ENCODE data around the gene DYNC1I1. TPM values are rescaled to one million over a fixed set of nuclear protein-coding genes. Genes with fewer than 3 reads are reported as not detected.

Gene DYNC1I1
- total and polyA plus RNA-seq, 2 donors (not counting 3 experiments of a cell fraction or from before 2014, with no cell fraction given) = 1.8 to 3.6 TPM

- dilution Hi-C loops (cut with MboI; ENCODE audit: extremely low pct_ligation_motif_present, low sequenced_read_pairs) (no loop called here), intact Hi-C loops (cut with micrococcal nuclease) (loop anchor here (10.0 kb wide), 2 partner anchors 794 to 864 kb away; partner anchors contain the start of gene SEM1)
- BruUV-seq (replicated peaks) = no TSS peak
- Histone ChIP-seq H3K9me1 (replicated peaks; ENCODE audit: control insufficient read depth, extremely low read depth, insufficient read depth, low read length) (no peaks in the 10 kb centered on the region), H2AFZ (ENCODE audit: low read depth, low read length) (no peak overlapping the region), H3K9me3 (replicated peaks; ENCODE audit: control insufficient read depth, insufficient read depth, low read length) (no peaks in the 10 kb centered on the region), H3K79me2 (ENCODE audit: control insufficient read depth, insufficient read depth, low read length) (no peaks in the 10 kb centered on the region), H3K36me3 (ENCODE audit: control insufficient read depth in 2 of 2, extremely low read depth in 1 of 2, insufficient read depth in 2 of 2, low read length in 2 of 2) (no peaks in the 10 kb centered on the region), H3K4me1 (ENCODE audit: control insufficient read depth, extremely low read depth, insufficient read depth, low read length) (no peaks in the 10 kb centered on the region), H3K27ac (ENCODE audit: insufficient read depth, low read depth, low read length) (no peak overlapping the region), H4K20me1 (replicated peaks; ENCODE audit: control insufficient read depth, extremely low read depth, insufficient read depth, low read length) (no peaks in the 10 kb centered on the region), H3K4me3 (replicated peaks in 1 of 3; ENCODE audit: insufficient read depth in 1 of 3, low read depth in 1 of 3, low read length in 3 of 3) (no peak overlapping the region), H3K4me2 (ENCODE audit: insufficient read depth, low read length) (no peak overlapping the region), H3K9ac (replicated peaks; ENCODE audit: extremely low read depth, insufficient read depth, low read length) (no peak overlapping the region), H3K27me3 (ENCODE audit: control insufficient read depth in 2 of 2, insufficient read depth in 2 of 2, low read length in 2 of 2) (peaks cover 7 to 13% of the 10 kb centered on the region in 2 experiments)
- ChIA-PET POLR2A (no interaction called here), CTCF (interaction anchor here (1.0 to 2.6 kb wide), 9 partner anchors 16 to 1117 kb away, joined by 3 to 14 read pairs (median 5); no protein-coding TSS in a partner anchor)
- DNase-seq (ENCODE audit: low read depth, low spot score) (no peak), FAIRE-seq (no peak)
- no peak for TF ChIP-seq MAX (IDR thresholded peaks at IDR 0.05; ENCODE audit: insufficient read depth, insufficient read length)
- no peak for TF ChIP-seq POLR2A (IDR thresholded peaks at IDR 0.05; ENCODE audit: low read depth, low read length)
- no peak for TF ChIP-seq FOS (IDR thresholded peaks at IDR 0.05; ENCODE audit: borderline replicate concordance, insufficient read depth, low read length)
- TF ChIP-seq GATA2 (IDR thresholded peaks at IDR 0.05; ENCODE audit: insufficient read depth, insufficient read length, low read depth, low read length) = no peak
- no peak for TF ChIP-seq JUN (IDR thresholded peaks at IDR 0.05; ENCODE audit: borderline replicate concordance, insufficient read depth, insufficient read length, low read depth)
- no peak for TF ChIP-seq POLR2AphosphoS5 (IDR thresholded peaks at IDR 0.05; ENCODE audit: insufficient read depth, low read depth, low read length)
- TF ChIP-seq EZH2 (IDR thresholded peaks at IDR 0.05; ENCODE audit: borderline replicate concordance, low read depth, low read length, severe bottlenecking) = no peak
- TF ChIP-seq CTCF (IDR thresholded peaks at IDR 0.05; ENCODE audit: extremely low read depth in 1 of 2, insufficient read depth in 1 of 2, low read depth in 1 of 2, low read length in 2 of 2) = no peak
- TF ChIP-seq MYC (IDR thresholded peaks at IDR 0.05; ENCODE audit: low read depth, low read length) = no peak
Observed at GRCh38 chr7:95910341-95910740, 138.0 kb downstream of the DYNC1I1 start.
